OCI-LY1 (cell line): Measurements from ENCODE around the gene KRTAP5-3.

Source experiments
- EZH2 ChIP-seq: fragments of 200-600 bp; sonication (generic), shearing (Covaris generic); IDR thresholded peaks from 2 replicates; pipeline ENCODE4 v1.8.0; 2017; ENCODE audit warnings: borderline replicate concordance, mixed run types, mild to moderate bottlenecking, antibody characterized with exemption, low read length, moderate library complexity, mixed read lengths
- TF ChIP-seq, protein P1 (sequence below): fragments of 200-600 bp; sonication (generic), shearing (Covaris generic); IDR thresholded peaks from 2 replicates; pipeline ENCODE4 v1.5.1; 2017; ENCODE audit warnings: mild to moderate bottlenecking, antibody characterized with exemption, low read length, moderate library complexity, mixed read lengths

GRCh38 chr11:1597994-1598380 is 10.3 kb downstream of the KRTAP5-3 start, which contains the start of gene KRTAP5-2:
- TF ChIP-seq, protein P1, sequence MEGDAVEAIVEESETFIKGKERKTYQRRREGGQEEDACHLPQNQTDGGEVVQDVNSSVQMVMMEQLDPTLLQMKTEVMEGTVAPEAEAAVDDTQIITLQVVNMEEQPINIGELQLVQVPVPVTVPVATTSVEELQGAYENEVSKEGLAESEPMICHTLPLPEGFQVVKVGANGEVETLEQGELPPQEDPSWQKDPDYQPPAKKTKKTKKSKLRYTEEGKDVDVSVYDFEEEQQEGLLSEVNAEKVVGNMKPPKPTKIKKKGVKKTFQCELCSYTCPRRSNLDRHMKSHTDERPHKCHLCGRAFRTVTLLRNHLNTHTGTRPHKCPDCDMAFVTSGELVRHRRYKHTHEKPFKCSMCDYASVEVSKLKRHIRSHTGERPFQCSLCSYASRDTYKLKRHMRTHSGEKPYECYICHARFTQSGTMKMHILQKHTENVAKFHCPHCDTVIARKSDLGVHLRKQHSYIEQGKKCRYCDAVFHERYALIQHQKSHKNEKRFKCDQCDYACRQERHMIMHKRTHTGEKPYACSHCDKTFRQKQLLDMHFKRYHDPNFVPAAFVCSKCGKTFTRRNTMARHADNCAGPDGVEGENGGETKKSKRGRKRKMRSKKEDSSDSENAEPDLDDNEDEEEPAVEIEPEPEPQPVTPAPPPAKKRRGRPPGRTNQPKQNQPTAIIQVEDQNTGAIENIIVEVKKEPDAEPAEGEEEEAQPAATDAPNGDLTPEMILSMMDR = no peak
- no peak for TF ChIP-seq EZH2
